Stomach (tissue), 4 donors: ENCODE data around the gene C10orf105.

ENCODE experiments used
- EP300 ChIP-seq: sonication (generic); formaldehyde crosslinking; IDR thresholded peaks from one replicate; pipeline ENCODE4 v1.6.1; 2017; ENCODE audit warnings: antibody characterized with exemption
- POLR2A ChIP-seq, 4 donors: fragments of 450-650 bp; IDR thresholded peaks; one replicate each; pipeline ENCODE4 v1.6.1; 2016; ENCODE audit warnings: antibody characterized with exemption in 4 of 4, control low read depth in 2 of 4, mild to moderate bottlenecking in 1 of 4, moderate library complexity in 1 of 4
- POLR2AphosphoS5 ChIP-seq, 3 donors: sonication (generic); formaldehyde crosslinking; IDR thresholded peaks; one replicate each; pipeline ENCODE4 v1.6.1; 2016; ENCODE audit warnings: antibody characterized with exemption in 3 of 3
- TF ChIP-seq, protein P1 (sequence below), 7 experiments: fragments of 450-650 bp in 4 of 7; fragments of 200-600 bp in 3 of 7; sonication (generic) in 3 of 7; IDR thresholded peaks; one replicate each; pipeline ENCODE4 v1.5.1; 2016 to 2019; ENCODE audit warnings: antibody characterized with exemption in 7 of 7, control low read depth in 2 of 7, mild to moderate bottlenecking in 1 of 7

DNA sequence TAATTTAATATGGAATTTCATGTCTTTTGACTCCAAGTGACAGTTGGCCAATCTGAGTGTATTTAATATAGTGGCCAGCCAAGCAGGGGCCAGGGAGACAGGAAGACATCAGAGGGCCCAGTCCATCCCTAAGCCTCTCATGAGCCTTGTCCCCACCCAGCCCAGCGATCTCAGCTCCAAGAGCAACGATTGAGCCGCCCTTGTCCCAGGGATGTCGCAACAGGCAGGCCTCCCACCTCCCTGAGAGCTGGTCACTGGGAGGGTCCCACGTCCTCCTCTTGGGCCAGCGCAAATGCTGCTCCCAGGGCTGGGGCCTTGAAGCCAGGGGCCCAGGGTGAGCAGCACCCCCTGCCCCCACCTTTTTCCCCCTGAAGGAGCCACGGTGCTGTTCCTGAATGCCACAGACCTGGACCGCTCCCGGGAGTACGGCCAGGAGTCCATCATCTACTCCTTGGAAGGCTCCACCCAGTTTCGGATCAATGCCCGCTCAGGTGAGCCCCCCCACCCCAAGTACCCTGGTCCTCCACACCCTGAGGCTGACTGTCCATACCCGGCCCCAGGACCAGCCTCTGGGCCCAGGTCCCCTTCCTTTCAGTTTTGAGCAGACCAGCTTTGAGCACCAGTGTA lies 29.4 kb downstream of the C10orf105 start:
- TF ChIP-seq POLR2A (IDR thresholded peaks at IDR 0.05) (no peak), EP300 (no peak), POLR2AphosphoS5 (IDR thresholded peaks at IDR 0.05) (no peak)
- TF ChIP-seq, protein P1, sequence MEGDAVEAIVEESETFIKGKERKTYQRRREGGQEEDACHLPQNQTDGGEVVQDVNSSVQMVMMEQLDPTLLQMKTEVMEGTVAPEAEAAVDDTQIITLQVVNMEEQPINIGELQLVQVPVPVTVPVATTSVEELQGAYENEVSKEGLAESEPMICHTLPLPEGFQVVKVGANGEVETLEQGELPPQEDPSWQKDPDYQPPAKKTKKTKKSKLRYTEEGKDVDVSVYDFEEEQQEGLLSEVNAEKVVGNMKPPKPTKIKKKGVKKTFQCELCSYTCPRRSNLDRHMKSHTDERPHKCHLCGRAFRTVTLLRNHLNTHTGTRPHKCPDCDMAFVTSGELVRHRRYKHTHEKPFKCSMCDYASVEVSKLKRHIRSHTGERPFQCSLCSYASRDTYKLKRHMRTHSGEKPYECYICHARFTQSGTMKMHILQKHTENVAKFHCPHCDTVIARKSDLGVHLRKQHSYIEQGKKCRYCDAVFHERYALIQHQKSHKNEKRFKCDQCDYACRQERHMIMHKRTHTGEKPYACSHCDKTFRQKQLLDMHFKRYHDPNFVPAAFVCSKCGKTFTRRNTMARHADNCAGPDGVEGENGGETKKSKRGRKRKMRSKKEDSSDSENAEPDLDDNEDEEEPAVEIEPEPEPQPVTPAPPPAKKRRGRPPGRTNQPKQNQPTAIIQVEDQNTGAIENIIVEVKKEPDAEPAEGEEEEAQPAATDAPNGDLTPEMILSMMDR (IDR thresholded peaks at IDR 0.05) = no peak
